GM19438 (cell line): ENCODE data around the gene ETNPPL.

ENCODE experiments used
- ATAC-seq: cut with Tn5 transposase; IDR thresholded peaks from one replicate; pipeline ENCODE4 v1.9.1; 2021; ENCODE audit warnings: low read depth; ENCODE audit not compliant: unreplicated experiment

The ETNPPL gene

DNA sequence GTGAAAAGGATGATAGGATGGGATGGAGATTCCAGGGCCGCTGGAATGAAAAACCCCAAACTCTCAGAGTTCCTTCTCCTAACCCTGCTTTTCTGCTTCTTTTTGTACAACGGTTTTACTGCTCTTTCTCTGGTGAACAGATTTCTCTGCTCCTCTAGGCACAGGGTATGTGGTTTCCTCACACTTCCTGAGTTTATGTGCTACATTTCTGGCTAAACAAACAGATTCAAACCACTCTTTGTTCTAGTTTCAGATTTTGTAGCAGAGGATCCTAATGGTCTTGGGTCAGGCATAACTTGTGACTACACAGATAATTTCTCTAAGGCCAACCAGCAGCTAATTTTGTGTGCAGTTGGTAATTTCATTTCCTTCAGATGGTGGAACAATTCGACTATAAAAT is 59.9 kb downstream of the ETNPPL start:
- peak; percentile 96 for ATAC-seq

DNA sequence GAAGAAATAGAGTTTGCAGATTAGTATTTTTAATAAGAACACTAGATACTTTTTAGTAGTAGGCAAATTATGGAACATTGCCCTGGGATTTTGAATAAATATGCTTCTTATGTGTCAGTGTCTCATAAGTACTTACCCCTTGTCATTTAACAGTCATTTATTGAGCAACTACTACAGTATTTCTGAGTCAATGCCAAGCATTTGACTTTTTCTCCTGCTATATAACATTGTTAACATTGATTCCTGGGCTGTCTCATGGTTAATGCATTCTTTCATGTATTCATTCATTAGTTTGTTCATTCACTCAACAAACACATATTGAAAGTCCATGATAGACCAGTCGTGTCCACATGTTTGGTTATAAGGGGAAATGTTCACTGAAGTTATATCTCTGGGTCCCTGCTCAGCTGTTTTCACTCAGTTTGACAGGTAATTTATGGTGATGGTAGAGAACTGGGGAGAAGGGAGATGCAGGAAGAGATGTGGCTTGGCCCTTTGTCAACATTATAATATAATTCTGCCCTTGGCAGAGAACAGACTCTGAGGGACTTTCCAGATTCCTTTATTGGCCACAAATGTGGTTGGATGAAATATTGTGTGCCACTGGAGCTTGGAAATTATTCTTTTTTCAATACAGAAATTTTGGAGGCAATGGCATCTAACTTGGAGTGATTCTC is 62.6 kb downstream of the ETNPPL start:
- ATAC-seq = no peak

DNA sequence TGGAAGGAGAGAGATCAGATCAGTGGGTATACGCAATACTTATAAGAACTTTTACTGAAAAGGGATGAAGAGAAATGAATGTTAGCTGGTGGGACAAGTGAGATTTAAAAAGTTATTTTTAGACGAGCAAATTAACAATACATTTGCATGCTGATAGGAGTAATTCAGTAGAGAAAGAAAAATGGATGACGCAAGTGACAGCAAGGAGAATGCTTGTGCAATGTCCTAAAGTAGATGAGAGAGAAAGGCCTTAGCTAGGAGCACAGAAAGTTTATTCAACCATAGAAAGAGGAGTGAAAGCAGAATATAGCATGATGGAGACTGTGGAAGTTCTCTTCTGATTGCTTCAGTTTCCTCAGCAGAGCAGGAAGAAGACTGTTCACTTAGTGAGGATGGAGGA is 66.7 kb downstream of the ETNPPL start:
- ATAC-seq = no peak

DNA sequence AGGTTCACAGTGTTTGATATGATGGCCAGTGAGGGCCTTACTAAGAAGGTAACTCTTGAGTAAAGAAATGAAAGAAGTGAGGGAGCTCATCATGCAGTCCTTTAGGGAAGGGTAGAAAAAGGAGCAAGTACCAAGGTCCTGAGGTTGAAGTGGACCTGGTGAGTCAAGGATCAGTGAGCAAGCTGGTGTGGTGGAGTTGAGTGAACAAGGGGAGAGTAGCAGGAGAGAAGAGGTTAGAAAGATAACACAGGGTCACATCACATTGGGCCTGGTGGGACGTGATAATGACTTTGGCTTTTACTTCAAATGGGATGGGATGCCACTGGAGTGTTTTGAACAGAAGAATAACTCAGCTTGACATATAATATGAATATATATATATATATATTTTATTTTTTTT is 67.8 kb downstream of the ETNPPL start:
- ATAC-seq = no peak

DNA sequence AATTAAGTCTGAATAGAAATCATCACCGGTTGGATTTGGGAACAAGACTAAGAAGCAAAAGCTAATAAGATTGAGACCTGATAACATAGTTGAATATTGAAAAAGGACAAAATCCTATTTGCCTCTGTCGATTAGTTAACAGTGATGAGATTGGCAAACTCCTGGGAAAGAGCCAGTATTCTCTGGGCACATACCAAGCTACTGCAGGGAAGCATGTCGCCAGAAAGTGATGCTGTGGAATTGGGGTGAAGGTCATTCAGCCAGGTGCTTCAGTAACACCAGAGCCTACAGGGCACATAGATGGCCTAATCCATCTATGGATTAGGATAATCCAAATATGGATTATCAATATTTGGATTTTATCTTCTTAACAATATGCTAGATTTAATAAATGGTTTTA is 68.4 kb downstream of the ETNPPL start:
- no peak for ATAC-seq

DNA sequence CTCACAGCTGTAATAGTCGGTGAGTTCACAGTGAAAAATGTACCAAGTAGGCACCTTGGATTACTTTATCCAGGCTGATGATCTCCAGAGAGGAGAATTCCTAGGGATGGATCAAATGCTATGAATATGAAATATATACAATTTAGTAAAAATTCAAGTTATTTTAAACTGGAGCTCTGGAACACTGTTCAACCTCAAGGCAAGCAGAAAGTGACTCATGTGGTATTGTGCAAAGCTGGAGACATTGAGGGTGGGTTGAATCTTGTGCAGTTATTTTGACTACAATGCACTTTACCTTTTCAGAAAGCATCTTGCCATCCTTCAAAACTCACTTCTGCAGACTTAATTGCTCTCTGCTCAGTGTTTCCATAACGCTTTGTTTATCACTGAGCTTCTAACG is 69.0 kb downstream of the ETNPPL start:
- no peak for ATAC-seq

DNA sequence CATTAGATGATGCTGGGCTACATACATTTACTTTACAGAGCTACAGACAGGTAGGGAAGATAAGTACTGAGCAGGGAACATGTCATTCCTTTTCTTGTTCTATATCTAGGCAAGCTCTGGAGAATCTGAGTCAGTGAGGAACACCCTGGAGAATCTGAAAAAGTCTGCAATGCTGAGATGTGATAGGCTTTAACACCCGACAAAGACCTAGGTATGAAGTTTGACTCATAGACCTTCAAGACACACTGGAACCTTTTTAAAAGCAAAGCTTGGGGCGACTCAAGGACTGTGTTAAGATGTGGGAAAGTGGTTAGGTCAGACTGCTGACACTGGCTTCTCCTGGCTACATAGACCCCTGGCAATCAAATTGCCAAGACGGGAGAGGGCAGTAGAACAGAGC is 69.6 kb downstream of the ETNPPL start:
- no peak for ATAC-seq
